NCI-H524 treated with DMSO at 0.1 percent for 48 hours (cell line): ENCODE measurements around the gene ULBP2.
"Not testable (repeated sequence)": the region's sequence is repeated elsewhere in the genome, so short reads cannot be mapped to it uniquely, and the experiment has no call there.

Source experiments
- DNase-seq: peaks from one replicate; lab custom pipeline; 2025; lab: John Stamatoyannopoulos, UW

The ULBP2 gene

GRCh38 chr6:149969635-149970034 is 27.8 kb downstream of the ULBP2 start:
- DNase-seq: no peak

DNA sequence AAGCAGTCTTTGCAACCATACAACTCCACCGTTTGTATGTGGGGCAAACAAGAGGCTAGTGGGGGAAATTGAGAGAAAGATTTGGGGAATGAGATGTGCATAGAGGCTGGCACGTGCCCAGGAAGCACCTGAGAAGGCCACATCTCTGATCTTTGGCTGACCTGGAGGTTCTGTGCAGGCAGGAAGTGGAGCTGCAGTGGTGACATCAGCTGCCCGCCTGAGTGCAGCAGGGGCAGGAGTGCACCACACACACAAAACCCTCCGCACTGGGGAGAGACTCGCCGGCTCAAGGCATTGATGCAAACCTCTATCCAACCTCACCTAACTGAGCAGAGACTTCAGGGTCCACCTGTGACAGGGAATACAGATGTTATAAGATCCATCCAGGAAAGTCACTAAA is 32.6 kb downstream of the ULBP2 start:
- not testable (repeated sequence) for DNase-seq

GRCh38 chr6:149974825-149975224 is 33.0 kb downstream of the ULBP2 start:
- DNase-seq: no peak

DNA sequence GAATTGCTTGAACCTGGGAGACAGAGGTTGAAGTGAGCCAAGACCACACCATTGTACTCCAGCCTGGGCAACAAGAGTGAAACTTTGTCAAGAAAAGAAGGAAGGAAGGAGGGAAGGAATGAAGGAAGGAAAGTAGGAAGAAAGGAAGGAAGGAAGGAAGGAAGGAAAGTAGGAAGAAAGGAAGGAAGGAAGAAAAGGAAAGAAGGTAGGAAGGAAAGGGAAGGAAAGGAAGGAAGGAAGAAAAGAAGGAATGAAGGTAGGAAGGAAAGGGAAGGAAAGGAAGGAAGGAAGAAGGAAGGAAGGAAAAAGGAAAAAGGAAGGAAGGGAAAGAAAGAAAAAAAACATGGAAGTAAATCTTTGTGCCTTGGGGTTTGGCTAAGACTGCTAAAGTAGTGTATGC is 33.6 kb downstream of the ULBP2 start:
- no peak for DNase-seq

- DNase-seq: no peak
Measured at GRCh38 chr6:149977221-149977620, 35.4 kb downstream of the ULBP2 start.

GRCh38 chr6:149978610-149979009 is 36.8 kb downstream of the ULBP2 start:
- no peak for DNase-seq

DNA sequence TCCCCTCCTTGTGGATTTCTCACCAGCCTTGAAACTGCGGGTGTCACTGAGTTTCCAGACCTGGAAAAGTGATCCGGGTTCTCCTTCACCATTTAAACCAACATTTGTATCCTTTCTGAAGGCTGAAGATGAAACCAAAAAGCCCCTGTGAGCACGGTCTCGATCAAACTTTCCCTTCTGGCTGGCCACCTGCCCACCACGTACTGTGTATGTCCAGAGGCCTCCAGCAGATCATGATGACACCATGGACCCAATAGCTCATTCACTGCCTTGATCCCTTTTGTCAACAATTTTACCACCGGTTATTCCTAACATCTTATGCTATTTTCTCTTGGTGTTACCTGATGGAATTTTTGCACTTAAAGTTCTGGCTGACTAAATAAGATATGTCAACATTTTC is 37.5 kb downstream of the ULBP2 start:
- DNase-seq: no peak

DNA sequence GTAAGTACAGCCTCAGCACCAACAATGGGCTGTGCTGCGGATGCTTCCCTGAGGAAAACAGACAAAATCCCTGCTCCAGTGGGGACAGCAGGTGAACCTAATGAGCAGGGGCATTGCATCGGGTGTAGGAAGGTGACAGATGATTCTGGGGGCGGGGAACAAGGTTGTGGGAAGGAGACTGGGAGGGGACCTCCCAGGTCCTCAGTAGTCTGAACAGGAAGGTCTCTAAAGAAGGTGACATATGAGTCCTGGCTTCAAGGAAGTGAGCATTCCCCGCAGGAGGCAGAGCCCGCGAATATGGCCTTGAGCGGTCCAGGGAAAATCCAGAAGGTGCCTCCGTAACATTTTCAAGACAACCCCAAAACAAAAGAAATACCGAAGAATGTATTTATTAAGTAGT is 41.3 kb downstream of the ULBP2 start:
- no peak for DNase-seq

DNA sequence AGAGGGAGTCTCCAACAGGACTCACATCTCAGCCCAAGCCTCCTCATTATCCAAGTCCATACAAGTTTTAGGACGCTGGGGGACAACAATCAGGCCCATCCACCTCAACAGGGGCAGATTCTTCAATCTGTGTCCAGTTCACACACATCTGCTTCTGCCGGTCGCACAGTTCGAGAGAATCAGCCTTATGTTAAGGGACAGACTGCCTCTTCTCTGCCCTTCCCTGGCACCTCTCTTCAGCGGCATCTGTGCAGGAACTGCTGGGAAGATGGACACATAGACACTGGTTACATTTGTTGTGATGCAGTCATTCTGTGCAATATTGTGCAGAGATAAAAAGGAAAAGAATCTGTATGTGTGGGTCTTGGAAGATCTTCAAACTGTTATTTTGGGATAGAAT is 43.0 kb downstream of the ULBP2 start:
- no peak for DNase-seq

GRCh38 chr6:149985481-149985937 is 43.7 kb downstream of the ULBP2 start:
- no peak for DNase-seq

DNA sequence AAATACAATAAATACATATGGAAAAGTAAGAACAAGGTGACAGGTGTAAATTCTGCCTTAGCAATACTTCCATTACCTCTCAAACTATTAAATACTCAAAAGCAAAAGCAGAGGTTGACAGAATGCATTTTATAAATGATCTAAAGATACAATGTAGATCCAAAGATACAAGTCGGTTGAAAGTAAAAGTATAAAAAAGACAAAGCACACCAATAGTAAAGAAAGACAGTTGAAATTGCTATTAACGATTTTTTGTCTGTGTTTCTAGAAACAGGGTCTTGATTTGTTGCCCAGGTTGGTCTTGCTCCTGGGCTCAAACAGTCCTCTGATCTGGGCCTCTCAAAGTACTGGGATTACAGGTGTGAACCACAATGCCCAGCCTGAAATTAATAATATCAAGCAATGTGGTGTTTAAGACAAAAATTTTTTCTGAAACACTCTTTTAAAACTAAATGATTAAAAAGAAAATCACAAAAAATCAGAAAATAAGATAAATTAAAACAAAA is 45.8 kb downstream of the ULBP2 start:
- DNase-seq: no peak

GRCh38 chr6:149988550-149989346 is 46.9 kb downstream of the ULBP2 start:
- DNase-seq: no peak

GRCh38 chr6:149990212-149990660 is 48.4 kb downstream of the ULBP2 start:
- DNase-seq: no peak

DNA sequence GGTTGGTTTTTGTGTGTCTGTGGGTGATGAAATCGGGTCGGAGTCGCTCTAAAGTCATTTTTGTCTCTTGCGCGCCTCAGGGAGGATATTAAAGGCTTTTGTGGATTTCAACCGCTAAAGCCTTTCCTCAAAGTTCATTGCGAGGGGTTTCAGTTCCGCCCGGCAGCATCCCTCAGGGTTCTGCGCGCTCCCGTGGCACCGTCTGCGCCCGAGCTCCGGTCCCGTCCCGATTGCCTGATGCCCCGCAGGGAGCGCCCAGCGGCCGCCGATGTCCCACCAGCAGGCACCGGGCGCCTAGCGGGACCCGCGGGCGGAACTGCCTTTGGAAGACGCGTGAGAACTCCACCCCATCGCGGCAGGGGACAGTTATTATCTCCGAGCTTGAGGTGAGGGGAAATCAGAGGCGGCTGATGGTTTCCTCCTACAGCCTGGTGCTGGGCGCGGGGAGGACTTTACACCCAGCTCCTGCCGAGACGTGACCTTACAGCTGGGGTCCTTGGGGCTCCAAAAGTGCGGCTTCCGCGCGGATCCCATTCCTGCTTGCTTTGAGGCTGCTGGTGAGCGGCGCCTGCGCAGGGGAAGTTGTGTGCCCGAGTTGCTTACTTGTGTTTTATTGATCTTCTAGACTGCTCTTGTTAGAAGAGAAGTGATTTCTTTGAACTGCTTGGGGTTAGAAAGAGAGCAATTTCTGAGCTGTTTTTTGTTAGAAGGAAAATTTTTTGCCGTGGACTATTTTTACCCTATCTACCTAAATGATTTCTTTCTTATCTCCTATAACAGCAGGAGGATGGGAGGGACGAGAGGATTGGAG is 49.1 kb downstream of the ULBP2 start:
- no peak for DNase-seq

GRCh38 chr6:149991472-149991795 is 49.6 kb downstream of the ULBP2 start:
- not testable (repeated sequence) for DNase-seq

GRCh38 chr6:149991838-149992237 is 50.0 kb downstream of the ULBP2 start:
- no peak for DNase-seq

GRCh38 chr6:149995235-149995750 is 53.5 kb downstream of the ULBP2 start:
- DNase-seq: no peak

DNA sequence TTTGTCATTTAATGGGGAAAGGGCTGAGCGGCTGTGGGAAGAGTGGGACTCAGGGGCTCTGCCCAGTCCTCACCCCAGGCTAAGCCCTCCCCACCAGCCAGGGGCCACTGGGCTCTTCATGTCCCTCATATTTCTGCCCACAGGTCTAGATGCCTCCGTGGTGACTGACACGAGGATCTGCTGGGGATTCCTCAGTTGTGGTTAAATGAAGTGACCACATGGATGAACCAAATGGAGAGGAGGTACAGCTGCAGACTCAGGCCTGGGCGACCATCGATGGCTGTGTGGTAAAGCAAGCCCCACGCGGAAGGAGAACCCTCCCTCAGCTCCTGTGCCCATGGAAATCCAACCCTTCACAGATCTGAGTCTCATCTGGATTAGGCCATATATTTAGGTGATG is 54.2 kb downstream of the ULBP2 start:
- DNase-seq: no peak
